IMR-90 (cell line): ENCODE data around the gene PLEKHH2. TPM values are rescaled to one million over a fixed set of nuclear protein-coding genes. Genes with fewer than 3 reads are reported as not detected.

Experiments used
- ATAC-seq: fragments of 200-7000 bp; cut with Tn5 transposase; 2 replicates; pipeline ENCODE4 v1.9.1; 2020; ENCODE audit warnings: low read depth, mild to moderate bottlenecking, moderate library complexity
- BruUV-seq: library from RNA; stranded (reverse); fragments of 400-500 nt; replicated peaks from 2 replicates; lab custom pipeline; 2021; lab: Mats Ljungman, UMichigan
- CTCF ChIA-PET: fragments of 300-600 bp; formaldehyde crosslinking; extraction: SDS; loops from one replicate; lab custom pipeline; 2021; ENCODE audit warnings: antibody characterized with exemption; lab: Yijun Ruan, JAX
- POLR2A ChIA-PET: fragments of 300-600 bp; sonication (Branson Sonifier 250); formaldehyde crosslinking; loops from one replicate; lab custom pipeline; 2022; ENCODE audit warnings: antibody characterized with exemption; ENCODE audit not compliant: unreplicated experiment; lab: Charles Lee
- DNase-seq: peaks from one replicate; pipeline ENCODE4 v3.0.0; 2013
- H2AFZ ChIP-seq: replicated peaks from 2 replicates; pipeline ENCODE3; 2013; ENCODE audit warnings: low read length, mild to moderate bottlenecking; ENCODE audit not compliant: poor library complexity
- H2AK5ac ChIP-seq: 2 replicates; pipeline ENCODE4 v1.6.1; 2013; ENCODE audit warnings: low read depth, low read length, inconsistent platforms
- H2AK9ac ChIP-seq: replicated peaks from 2 replicates; pipeline ENCODE3; 2013; ENCODE audit warnings: mild to moderate bottlenecking, low read depth, low read length, moderate library complexity; ENCODE audit not compliant: poor library complexity
- H2BK120ac ChIP-seq: 2 replicates; pipeline ENCODE4 v1.6.1; 2013; ENCODE audit warnings: low read depth, low read length, inconsistent platforms
- H2BK15ac ChIP-seq: 3 replicates; pipeline ENCODE4 v1.6.1; 2013; ENCODE audit warnings: low read depth, low read length, inconsistent platforms
- H2BK20ac ChIP-seq: 2 replicates; pipeline ENCODE4 v1.6.1; 2013; ENCODE audit warnings: low read depth, mild to moderate bottlenecking, inconsistent platforms, low read length, moderate library complexity
- H2BK5ac ChIP-seq: 2 replicates; pipeline ENCODE4 v1.6.1; 2013; ENCODE audit warnings: mild to moderate bottlenecking, low read depth, low read length, inconsistent platforms; ENCODE audit not compliant: poor library complexity, severe bottlenecking
- H3K14ac ChIP-seq: replicated peaks from 2 replicates; pipeline ENCODE4 v1.6.1; 2013; ENCODE audit warnings: low read depth, low read length, inconsistent platforms
- H3K18ac ChIP-seq: 2 replicates; pipeline ENCODE4 v1.6.1; 2013; ENCODE audit warnings: low read depth, low read length, control low read depth
- H3K23ac ChIP-seq: 2 replicates; pipeline ENCODE4 v1.6.1; 2013; ENCODE audit warnings: low read depth, low read length, inconsistent platforms
- H3K27ac ChIP-seq: 2 replicates; pipeline ENCODE4 v1.5.1; 2013; ENCODE audit warnings: mild to moderate bottlenecking, control low read depth, low read length; ENCODE audit not compliant: insufficient read depth
- H3K27me3 ChIP-seq: 2 replicates; pipeline ENCODE4 v1.6.1; 2013; ENCODE audit warnings: low read length; ENCODE audit not compliant: control insufficient read depth, insufficient read depth
- H3K36me3 ChIP-seq: 2 replicates; pipeline ENCODE4 v1.6.1; 2013; ENCODE audit warnings: low read length, mixed read lengths; ENCODE audit not compliant: control insufficient read depth, insufficient read depth
- H3K4ac ChIP-seq: 2 replicates; pipeline ENCODE4 v1.6.1; 2013; ENCODE audit warnings: low read depth, low read length, inconsistent platforms
- H3K4me1 ChIP-seq: 2 replicates; pipeline ENCODE4 v1.6.1; 2013; ENCODE audit warnings: low read length, mixed read lengths; ENCODE audit not compliant: control insufficient read depth, insufficient read depth
- H3K4me2 ChIP-seq: 2 replicates; pipeline ENCODE4 v1.6.1; 2013; ENCODE audit warnings: low read depth, mild to moderate bottlenecking, control low read depth, low read length, moderate library complexity
- H3K4me3 ChIP-seq: 2 replicates; pipeline ENCODE4 v1.5.1; 2013; ENCODE audit warnings: low read depth, mild to moderate bottlenecking, control low read depth, low read length, moderate library complexity; ENCODE audit not compliant: insufficient read depth
- H3K56ac ChIP-seq: 2 replicates; pipeline ENCODE4 v1.6.1; 2013; ENCODE audit warnings: low read length, inconsistent platforms; ENCODE audit not compliant: insufficient read depth; ENCODE audit errors: extremely low read depth
- H3K79me1 ChIP-seq, 2 experiments: 2 replicates each; pipeline ENCODE4 v1.6.1; 2013; ENCODE audit warnings: low read length in 2 of 2, inconsistent platforms in 1 of 2, low read depth in 1 of 2
- H3K9ac ChIP-seq: 2 replicates; pipeline ENCODE4 v1.6.1; 2013; ENCODE audit warnings: low read depth, low read length, control low read depth
- H3K9me1 ChIP-seq: 2 replicates; pipeline ENCODE4 v1.6.1; 2013; ENCODE audit warnings: low read length, inconsistent platforms; ENCODE audit not compliant: insufficient read depth
- H3K9me3 ChIP-seq: 2 replicates; pipeline ENCODE4 v1.6.1; 2013; ENCODE audit warnings: low read length; ENCODE audit not compliant: control insufficient read depth, insufficient read depth
- H4K20me1 ChIP-seq: 2 replicates; pipeline ENCODE4 v1.6.1; 2013; ENCODE audit warnings: low read length, inconsistent platforms; ENCODE audit not compliant: insufficient read depth
- H4K5ac ChIP-seq: 2 replicates; pipeline ENCODE4 v1.6.1; 2013; ENCODE audit warnings: mild to moderate bottlenecking, low read depth, low read length, control low read depth
- H4K8ac ChIP-seq, 2 experiments: 2 replicates each; pipeline ENCODE4 v1.6.1; 2013; ENCODE audit warnings: low read depth in 2 of 2, low read length in 2 of 2, control low read depth in 1 of 2, inconsistent platforms in 1 of 2
- H4K91ac ChIP-seq: 2 replicates; pipeline ENCODE4 v1.6.1; 2013; ENCODE audit warnings: low read depth, low read length, inconsistent platforms; ENCODE audit not compliant: insufficient read depth
- CTCF ChIP-seq: conservative IDR thresholded peaks from 2 replicates; pipeline ENCODE4 v1.5.1; 2012; ENCODE audit warnings: mild to moderate bottlenecking, low read depth, low read length, improper control_type of control experiment
- ELK1 ChIP-seq: fragments of 150-350 bp; IDR thresholded peaks from 2 replicates; pipeline ENCODE4 v1.6.1; 2016; ENCODE audit warnings: low read depth, mild to moderate bottlenecking, low read length, moderate library complexity, borderline replicate concordance
- MAFK ChIP-seq: IDR thresholded peaks from 2 replicates; pipeline ENCODE4 v1.6.1; 2012; ENCODE audit warnings: low read depth, low read length, improper control_type of control experiment
- MAZ ChIP-seq: IDR thresholded peaks from 2 replicates; pipeline ENCODE4 v1.6.1; 2012; ENCODE audit warnings: low read depth, mild to moderate bottlenecking, low read length, improper control_type of control experiment, moderate library complexity, borderline replicate concordance
- WGBS, 2 experiments: methylation state at CpG; one replicate each; pipeline versions ENCODE4 v1.1.5 to v1.1.7; 2013; ENCODE audit warnings: missing lambda C conversion rate in 2 of 2; ENCODE audit not compliant: insufficient read length in 1 of 2; ENCODE audit errors: extremely low coverage in 2 of 2; 5-methylcytosine and 5-hydroxymethylcytosine counted together
- dilution Hi-C: fragments of 300-500 bp; cut with HindIII; formaldehyde crosslinking; loops from one replicate; pipeline ENCODE4 v1.14.3; 2018; ENCODE audit warnings: low sequenced_read_pairs; ENCODE audit not compliant: unreplicated experiment
- in situ Hi-C: fragments of 300-500 bp; cut with MboI; formaldehyde crosslinking; loops from 3 replicates; pipeline ENCODE4 v1.14.3; 2019; ENCODE audit warnings: low sequenced_read_pairs, inconsistent platforms, mixed read lengths
- intact Hi-C: fragments of 100-400 bp; cut with micrococcal nuclease; formaldehyde crosslinking; loops from 2 replicates; pipeline ENCODE4 v1.10.0; 2022
- polyA plus RNA-seq, 3 experiments: library from polyadenylated mRNA; depleted of rRNA; stranded (reverse); fragments of >200 nt; gene quantifications; 2 replicates each; pipeline ENCODE4 v1.2.3, GENCODE V29; 2012; ENCODE audit warnings: low replicate concordance in 1 of 3
- total RNA-seq: library from RNA; depleted of rRNA; stranded (reverse); fragments of >200 nt; gene quantifications from 2 replicates; pipeline ENCODE4 v1.2.3, GENCODE V29; 2012

The PLEKHH2 gene
- total and polyA plus RNA-seq, 2 of the 4 experiments (the other 2 are of a cell fraction) = 2.0 to 3.3 TPM

GRCh38 chr2:43708178-43708577, 71.1 kb downstream of the PLEKHH2 start:
- Histone ChIP-seq H4K5ac (no peak overlapping the region), H4K8ac (no peak overlapping the region), H3K23ac (0 out of 2 replicates have a peak overlapping the region, but pooled peaks have one; percentile 0), H3K36me3 (peaks cover 2% of the 10 kb centered on the region; the same call in 1 of the 2 replicates), H4K91ac (no peak overlapping the region), H4K20me1 (no peaks in the 10 kb centered on the region), H3K56ac (no peak overlapping the region), H3K9ac (no peak overlapping the region), H2BK20ac (no peak overlapping the region), H3K4ac (no peak overlapping the region), H3K4me2 (no peak overlapping the region), H3K4me3 (no peak overlapping the region), H2BK5ac (no peak overlapping the region), H3K14ac (no peak overlapping the region), H3K9me3 (no peaks in the 10 kb centered on the region), H3K27me3 (no peaks in the 10 kb centered on the region), H2AK5ac (no peak overlapping the region), H3K27ac (no peak overlapping the region), H3K9me1 (no peaks in the 10 kb centered on the region), H2AFZ (peak overlapping the region; percentile 11), H2BK15ac (no peak overlapping the region), H3K4me1 (peaks cover 5% of the 10 kb centered on the region; the same call in 1 of the 2 replicates), H2AK9ac (no peak overlapping the region), H2BK120ac (no peak overlapping the region), H3K79me1 (no peaks in the 10 kb centered on the region), H3K18ac (no peak overlapping the region)
- in situ Hi-C loops = no loop called here
- DNase-seq (peak; percentile 16), ATAC-seq (peak; percentile 53)
- ChIA-PET CTCF (no interaction called here), POLR2A (interaction anchor here (0.6 kb wide), 1 partner anchor 1483 kb away, joined by 7 read pairs; no protein-coding TSS in a partner anchor)
- BruUV-seq = no TSS peak
- WGBS, 2 experiments = 68% methylated on average over 5 of the region's 6 CpGs; no CpG with 5 or more reads in 1 of the 2 experiments
- intact Hi-C loops = no loop called here
- dilution Hi-C loops = no loop called here
- TF ChIP-seq CTCF (no peak), MAFK (no peak), ELK1 (no peak), MAZ (no peak)
